Type B pancreatic cell (in vitro differentiated cells): ENCODE results near the gene ACKR2. TPM values are rescaled to one million over a fixed set of nuclear protein-coding genes. Genes with fewer than 3 reads are reported as not detected.
A peak's percentile ranks its signal among the peaks of the same experiment; 100 is the strongest.

Source experiments
- DNase-seq: peaks from one replicate; pipeline ENCODE4 v3.0.0; 2021; ENCODE audit warnings: mixed read lengths; ENCODE audit not compliant: unreplicated experiment; ENCODE audit errors: extremely low spot score
- H3K27ac Mint-ChIP-seq: 2 replicates; pipeline ENCODE4 v1.8.0; 2021; ENCODE audit warnings: mild to moderate bottlenecking, mixed read lengths
- H3K27me3 Mint-ChIP-seq: 2 replicates; pipeline ENCODE4 v1.8.0; 2021; ENCODE audit warnings: mixed read lengths
- H3K36me3 Mint-ChIP-seq: 2 replicates; pipeline ENCODE4 v1.8.0; 2021; ENCODE audit warnings: mixed read lengths
- H3K4me1 Mint-ChIP-seq: one replicate; pipeline ENCODE4 v1.8.0; 2021; ENCODE audit warnings: mixed read lengths; ENCODE audit not compliant: unreplicated experiment
- H3K4me3 Mint-ChIP-seq: 2 replicates; pipeline ENCODE4 v1.8.0; 2021; ENCODE audit warnings: mild to moderate bottlenecking, mixed read lengths
- H3K9me3 Mint-ChIP-seq: 2 replicates; pipeline ENCODE4 v1.8.0; 2021; ENCODE audit warnings: mixed read lengths
- CTCF ChIP-seq: fragments of 200-600 bp; sonication (generic); conservative IDR thresholded peaks from 2 replicates; pipeline ENCODE4 v1.5.0; 2021; ENCODE audit warnings: antibody characterized with exemption, mild to moderate bottlenecking
- total RNA-seq: library from RNA; stranded (reverse); gene quantifications from 2 replicates; pipeline ENCODE4 v1.2.1, GENCODE V29; 2021; ENCODE audit warnings: low replicate concordance

The ACKR2 gene
- total RNA-seq, 1 donor from 2014 or later = 3.5 TPM

- peak overlapping the region; percentile 10 for H3K4me3 Mint-ChIP-seq
- H3K27me3 Mint-ChIP-seq = peaks cover 20% of the 10 kb centered on the region
- peaks cover 17% of the 10 kb centered on the region for H3K36me3 Mint-ChIP-seq
- DNase-seq = no peak
- TF ChIP-seq CTCF = no peak
- H3K27ac Mint-ChIP-seq = no peak overlapping the region
- H3K4me1 Mint-ChIP-seq = peaks cover 29% of the 10 kb centered on the region
- no peaks in the 10 kb centered on the region for H3K9me3 Mint-ChIP-seq
Observed at GRCh38 chr3:42801784-42802183, 7.5 kb upstream of the ACKR2 start.

- peaks cover 17% of the 10 kb centered on the region for H3K36me3 Mint-ChIP-seq
- peak overlapping the region; percentile 100 for H3K4me3 Mint-ChIP-seq
- no peak for DNase-seq
- peaks cover 25% of the 10 kb centered on the region for H3K27me3 Mint-ChIP-seq
- H3K27ac Mint-ChIP-seq = peak overlapping the region; percentile 99
- H3K4me1 Mint-ChIP-seq = peaks cover 29% of the 10 kb centered on the region
- H3K9me3 Mint-ChIP-seq = no peaks in the 10 kb centered on the region
- TF ChIP-seq CTCF = no peak
Observed at GRCh38 chr3:42802876-42803413, 6.3 kb upstream of the ACKR2 start.

- no peak for TF ChIP-seq CTCF
- Mint-ChIP-seq H3K4me3 (peak overlapping the region; percentile 100), H3K27me3 (peaks cover 25% of the 10 kb centered on the region), H3K9me3 (no peaks in the 10 kb centered on the region), H3K27ac (peak overlapping the region; percentile 99), H3K36me3 (peaks cover 17% of the 10 kb centered on the region), H3K4me1 (peaks cover 29% of the 10 kb centered on the region)
- peak; percentile 72 for DNase-seq
Observed at GRCh38 chr3:42803414-42804105, 5.7 kb upstream of the ACKR2 start.

GRCh38 chr3:42804106-42804830 is 5.0 kb upstream of the ACKR2 start, which contains the start of gene HIGD1A:
HIGD1A (minus strand) TSS chr3:42804490; CDS start chr3:42794253, 10,237 bp downstream.
- TF ChIP-seq CTCF = no peak
- peaks cover 32% of the 10 kb centered on the region for H3K4me1 Mint-ChIP-seq
- peak within 1 kb of the TSS; percentile 100 for H3K4me3 Mint-ChIP-seq
- H3K36me3 Mint-ChIP-seq = peaks cover 20% of the 10 kb centered on the region
- peak within 1 kb of the TSS; percentile 99 for H3K27ac Mint-ChIP-seq
- H3K27me3 Mint-ChIP-seq = peaks cover 29% of the 10 kb centered on the region
- DNase-seq = peak; percentile 94
- peaks cover 3% of the 10 kb centered on the region for H3K9me3 Mint-ChIP-seq

DNA sequence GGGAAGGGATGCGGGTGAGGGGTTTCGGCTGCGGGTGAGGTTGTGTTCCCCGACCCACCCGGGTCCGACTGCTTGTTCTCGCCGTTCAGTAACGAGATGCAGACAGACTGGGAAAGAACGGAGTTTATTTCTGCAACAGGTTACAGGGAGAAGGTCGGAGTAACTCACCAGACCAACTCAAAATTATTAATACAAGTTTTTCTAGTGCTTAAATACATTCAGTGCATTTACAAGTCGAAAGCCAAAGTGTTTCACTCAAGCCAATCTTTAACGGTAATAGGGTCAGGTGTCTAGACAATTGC is 4.5 kb upstream of the ACKR2 start:
- no peak for TF ChIP-seq CTCF
- Mint-ChIP-seq H3K9me3 (peaks cover 4% of the 10 kb centered on the region), H3K27me3 (peaks cover 30% of the 10 kb centered on the region), H3K4me1 (peaks cover 33% of the 10 kb centered on the region), H3K27ac (peak overlapping the region; percentile 99), H3K4me3 (peak overlapping the region; percentile 100), H3K36me3 (peaks cover 16% of the 10 kb centered on the region)
- DNase-seq = no peak
